HepG2 (cell line): ENCODE data around the gene DDX6. TPM values are rescaled to one million over a fixed set of nuclear protein-coding genes. Genes with fewer than 3 reads are reported as not detected.
"Not testable (repeated sequence)": the region's sequence is repeated elsewhere in the genome, so short reads cannot be mapped to it uniquely, and the experiment has no call there.

Experiments
- ATAC-seq: fragments of 200-7000 bp; cut with Tn5 transposase; 3 replicates; pipeline ENCODE4 v1.9.1; 2020; ENCODE audit warnings: mild to moderate bottlenecking, moderate library complexity
- BruUV-seq: library from RNA; stranded (reverse); fragments of 400-500 nt; replicated peaks from 2 replicates; lab custom pipeline; 2021; lab: Mats Ljungman, UMichigan
- CTCF ChIA-PET: fragments of 300-600 bp; formaldehyde crosslinking; extraction: SDS; loops from one replicate; lab custom pipeline; 2021; ENCODE audit warnings: low total read pairs, inconsistent platforms, low intra/inter-chr PET ratio; lab: Yijun Ruan, JAX
- POLR2A ChIA-PET: fragments of 350-600 bp; sonication (Branson Sonifier 250); formaldehyde crosslinking; loops from one replicate; lab custom pipeline; 2020; ENCODE audit warnings: antibody characterized with exemption, inconsistent platforms; lab: Yijun Ruan, JAX
- DNase-seq: peaks from one replicate; pipeline ENCODE4 v3.0.0-alpha.2; 2015; ENCODE audit warnings: low spot score
- FAIRE-seq: peaks from 3 replicates; lab custom pipeline; 2011; peaks lifted over from hg19 to GRCh38; lab: Jason Lieb, UNC
- H2AFZ ChIP-seq: one replicate; pipeline ENCODE4 v1.6.1; 2011; ENCODE audit warnings: low read length, inconsistent platforms
- H3K27ac ChIP-seq: fragments of 300-600 bp; 3 replicates; pipeline ENCODE4 v1.8.0; 2011; ENCODE audit warnings: mixed run types, mild to moderate bottlenecking, mixed read lengths, low read length, inconsistent platforms; ENCODE audit not compliant: insufficient read depth; ENCODE audit errors: extremely low read length
- H3K27me3 ChIP-seq, 2 experiments: fragments of 200-600 bp in 1 of 2; 2 replicates in 1 of 2; 3 replicates in 1 of 2; pipeline versions ENCODE4 v1.6.0 to v1.8.0; 2011; ENCODE audit warnings: low read length in 2 of 2, mild to moderate bottlenecking in 2 of 2, moderate library complexity in 2 of 2, inconsistent platforms in 1 of 2; ENCODE audit not compliant: insufficient read depth in 2 of 2, control insufficient read depth in 1 of 2
- H3K36me3 ChIP-seq, 2 experiments: fragments of 200-600 bp in 1 of 2; replicated peaks in 1 of 2; 2 replicates in 1 of 2; 3 replicates in 1 of 2; pipeline versions ENCODE4 v1.5.1 to v1.8.0; 2011; ENCODE audit warnings: low read length in 2 of 2, inconsistent platforms in 1 of 2; ENCODE audit not compliant: insufficient read depth in 2 of 2, control insufficient read depth in 1 of 2
- H3K4me1 ChIP-seq: 2 replicates; pipeline ENCODE4 v1.5.1; 2012; ENCODE audit warnings: low read length, inconsistent platforms; ENCODE audit not compliant: insufficient read depth
- H3K4me2 ChIP-seq: 2 replicates; pipeline ENCODE4 v1.6.0; 2011; ENCODE audit warnings: low read depth, low read length, inconsistent platforms
- H3K4me3 ChIP-seq, 3 experiments: fragments of 200-600 bp in 1 of 3; sonication (generic), shearing (Covaris generic) in 1 of 3; replicated peaks in 1 of 3; 2 replicates each; pipeline ENCODE4 v1.5.1; 2011 to 2016; ENCODE audit warnings: low read length in 3 of 3, inconsistent platforms in 2 of 3, low read depth in 2 of 3, mild to moderate bottlenecking in 2 of 3, control low read depth in 1 of 3, mixed read lengths in 1 of 3; ENCODE audit not compliant: insufficient read depth in 1 of 3
- H3K79me2 ChIP-seq: one replicate; pipeline ENCODE4 v1.6.1; 2011; ENCODE audit warnings: low read length, inconsistent platforms; ENCODE audit not compliant: insufficient read depth
- H3K9ac ChIP-seq: 2 replicates; pipeline ENCODE4 v1.6.0; 2011; ENCODE audit warnings: mild to moderate bottlenecking, low read depth, low read length, inconsistent platforms; ENCODE audit not compliant: insufficient read depth
- H3K9me3 ChIP-seq: 2 replicates; pipeline ENCODE4 v1.5.1; 2012; ENCODE audit warnings: mild to moderate bottlenecking, low read length
- H4K20me1 ChIP-seq: 2 replicates; pipeline ENCODE4 v1.6.0; 2011; ENCODE audit warnings: inconsistent platforms, mild to moderate bottlenecking, low read length, moderate library complexity; ENCODE audit not compliant: insufficient read depth
- WGBS: methylation state at CpG from one replicate; pipeline ENCODE4 v1.1.6; 2017; ENCODE audit warnings: low lambda C conversion rate; 5-methylcytosine and 5-hydroxymethylcytosine counted together
- in situ Hi-C: cut with HindIII; loops from 2 replicates; pipeline ENCODE4 v1.10.0; 2017; ENCODE audit warnings: low pct_unique_long_range_greater_than_20kb; ENCODE audit not compliant: extremely low pct_ligation_motif_present
- intact Hi-C: fragments of 100-400 bp; cut with micrococcal nuclease; formaldehyde crosslinking; loops from one replicate; pipeline ENCODE4 v1.10.0; 2022; ENCODE audit not compliant: unreplicated experiment
- polyA plus RNA-seq, 8 experiments: library from polyadenylated mRNA; depleted of rRNA in 3 of 8; stranded (reverse) in 7 of 8; unstranded in 1 of 8; fragments of >200 nt; fragmentation: Illumina TruSeq in 4 of 8; extraction: Trizol in 4 of 8; gene quantifications; 2 replicates each; pipeline versions ENCODE4 v1.2.1 to v1.2.3, GENCODE V29; 2011 to 2016; ENCODE audit warnings: low read depth in 4 of 8, missing spikeins in 1 of 8, mixed read lengths in 1 of 8; ENCODE audit not compliant: insufficient read depth in 1 of 8
- total RNA-seq, 5 experiments: library from RNA; depleted of rRNA; stranded (reverse); fragments of >200 nt; fragmentation: Illumina TruSeq; extraction: Trizol; gene quantifications; 2 replicates each; pipeline ENCODE4 v1.2.3, GENCODE V29; 2016; ENCODE audit warnings: low read depth in 1 of 5

DDX6 gene
- total and polyA plus RNA-seq, 2 of the 13 experiments (the other 11 are each of a cell fraction or from before 2014, with no cell fraction given), result 20.9 to 59.2 TPM

DNA sequence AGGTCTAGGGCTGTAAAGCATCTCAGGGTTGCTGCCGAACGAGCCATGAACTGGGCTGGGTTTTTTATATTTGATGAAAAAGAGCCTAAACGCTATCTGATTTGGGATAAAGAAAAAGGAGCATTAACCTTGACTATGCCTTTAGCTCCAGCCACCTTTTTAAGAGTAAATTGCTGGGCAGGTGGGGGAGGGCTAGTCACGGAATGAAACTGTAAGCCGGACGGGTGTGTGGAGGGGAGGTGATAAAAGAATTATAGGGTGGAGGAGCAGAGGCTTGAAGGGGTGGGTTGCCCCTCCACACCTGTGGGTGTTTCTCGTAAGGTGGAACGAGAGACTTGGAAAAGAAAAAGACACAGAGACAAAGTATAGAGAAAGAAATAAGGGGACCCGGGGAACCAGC, 70.2 kb downstream of the DDX6 start:
- POLR2A ChIA-PET, H3K27me3 ChIP-seq, H3K27ac ChIP-seq, H3K79me2 ChIP-seq, H3K4me3 ChIP-seq, H3K4me2 ChIP-seq, BruUV-seq, CTCF ChIA-PET, DNase-seq, FAIRE-seq, H2AFZ ChIP-seq, H4K20me1 ChIP-seq, H3K36me3 ChIP-seq, H3K9ac ChIP-seq, in situ Hi-C loops, ATAC-seq, H3K4me1 ChIP-seq, intact Hi-C loops, H3K9me3 ChIP-seq: not testable (repeated sequence)
- 26% methylated on average over 9 of the region's 9 CpGs for WGBS

DNA sequence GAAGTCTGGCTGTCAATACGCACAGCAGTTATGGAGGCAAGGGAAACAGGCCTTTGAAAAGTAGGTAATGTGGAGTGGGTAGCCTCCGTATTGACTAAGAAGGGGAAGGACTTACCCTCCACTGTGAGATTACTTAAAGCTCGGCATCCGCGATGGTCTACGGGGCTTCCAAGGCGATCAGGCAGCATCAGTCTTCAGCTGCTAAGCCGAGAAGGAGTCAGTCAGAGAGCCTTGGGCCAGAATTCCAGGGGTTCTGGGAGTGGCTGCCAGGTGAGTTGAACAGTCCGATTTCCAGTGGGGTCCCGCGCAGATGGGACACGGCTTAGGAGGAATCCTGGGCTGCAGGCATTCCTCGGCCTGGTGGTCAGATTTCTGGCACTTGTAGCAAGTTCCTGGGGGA, 70.9 kb downstream of the DDX6 start:
- H3K36me3 ChIP-seq, intact Hi-C loops, H3K9me3 ChIP-seq, DNase-seq, H3K4me3 ChIP-seq, H3K9ac ChIP-seq, H3K4me2 ChIP-seq, FAIRE-seq, H3K79me2 ChIP-seq, H3K27me3 ChIP-seq, in situ Hi-C loops, CTCF ChIA-PET, H2AFZ ChIP-seq, H4K20me1 ChIP-seq, POLR2A ChIA-PET, BruUV-seq, H3K27ac ChIP-seq, ATAC-seq: not testable (repeated sequence)
- 54% methylated on average over 6 of the region's 13 CpGs for WGBS
- peaks cover 10% of the 10 kb centered on the region for H3K4me1 ChIP-seq

DNA sequence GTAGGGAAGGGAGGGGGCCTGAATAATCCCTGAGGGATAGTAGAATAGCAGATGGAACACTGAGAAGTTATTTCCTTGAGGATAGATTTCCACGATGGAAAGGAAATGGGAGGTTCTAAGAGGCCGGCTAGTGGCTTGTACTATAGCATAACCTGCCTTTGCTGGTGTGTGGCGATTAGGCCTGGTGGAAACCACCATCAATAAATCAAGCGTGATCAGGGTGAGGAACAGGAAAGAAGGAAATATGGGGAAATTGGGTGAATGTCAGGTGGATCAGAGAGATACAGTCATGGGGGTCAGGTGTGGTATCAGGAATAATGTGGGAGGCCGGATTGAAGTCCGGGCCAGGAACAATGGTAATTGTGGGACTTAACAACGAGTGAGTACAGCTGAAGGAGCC, 72.4 kb downstream of the DDX6 start:
- H3K9me3 ChIP-seq, H3K79me2 ChIP-seq, H3K4me3 ChIP-seq, H3K27ac ChIP-seq, BruUV-seq, CTCF ChIA-PET, H3K9ac ChIP-seq, H3K36me3 ChIP-seq, intact Hi-C loops, FAIRE-seq, H2AFZ ChIP-seq, H3K4me2 ChIP-seq, H3K27me3 ChIP-seq, in situ Hi-C loops, H4K20me1 ChIP-seq, ATAC-seq, DNase-seq, POLR2A ChIA-PET: not testable (repeated sequence)
- H3K4me1 ChIP-seq, result peaks cover 22% of the 10 kb centered on the region
- 51% methylated on average over 7 of the region's 7 CpGs for WGBS

- H3K79me2 ChIP-seq, DNase-seq, H3K36me3 ChIP-seq, H3K9ac ChIP-seq, FAIRE-seq, H3K4me3 ChIP-seq, BruUV-seq, in situ Hi-C loops, H3K4me2 ChIP-seq, H3K9me3 ChIP-seq, H2AFZ ChIP-seq, ATAC-seq, H4K20me1 ChIP-seq, H3K27ac ChIP-seq, POLR2A ChIA-PET, CTCF ChIA-PET, H3K27me3 ChIP-seq, intact Hi-C loops: not testable (repeated sequence)
- 1% methylated on average over 4 of the region's 4 CpGs for WGBS
- peaks cover 22% of the 10 kb centered on the region for H3K4me1 ChIP-seq
Observed at GRCh38 chr11:118717733-118718132, 73.2 kb downstream of the DDX6 start.
